HepG2 (cell line): ENCODE measurements around the gene PDCD11. TPM values are rescaled to one million over a fixed set of nuclear protein-coding genes. Genes with fewer than 3 reads are reported as not detected.
A peak's percentile ranks its signal among the peaks of the same experiment; 100 is the strongest.

Source experiments
- ARNT2 ChIP-seq: sonication (generic); formaldehyde crosslinking; IDR thresholded peaks from 2 replicates; pipeline ENCODE4 v1.8.0; 2022; ENCODE audit warnings: mild to moderate bottlenecking, low read depth, missing genetic modification reagents, moderate library complexity
- ATRX ChIP-seq: sonication (generic); formaldehyde crosslinking; IDR thresholded peaks from 2 replicates; pipeline ENCODE4 v1.4.0; 2020; ENCODE audit warnings: missing genetic modification reagents, borderline replicate concordance
- GLMP ChIP-seq: sonication (generic); formaldehyde crosslinking; IDR thresholded peaks from 2 replicates; pipeline ENCODE4 v1.9.0; 2021; ENCODE audit warnings: missing genetic modification reagents, mild to moderate bottlenecking, borderline replicate concordance
- HOMEZ ChIP-seq: IDR thresholded peaks from 2 replicates; pipeline ENCODE4 v1.6.1; 2016; ENCODE audit warnings: low read depth
- MZF1 ChIP-seq: sonication (generic); formaldehyde crosslinking; IDR thresholded peaks from 2 replicates; pipeline ENCODE4 v1.8.1; 2023; ENCODE audit warnings: mild to moderate bottlenecking, missing genetic modification reagents, borderline replicate concordance
- REPIN1 ChIP-seq: sonication (generic); formaldehyde crosslinking; IDR thresholded peaks from 2 replicates; pipeline ENCODE4 v1.8.0; 2022; ENCODE audit warnings: missing genetic modification reagents, low read depth, mild to moderate bottlenecking, borderline replicate concordance
- RFXANK ChIP-seq: IDR thresholded peaks from 2 replicates; pipeline ENCODE4 v1.6.1; 2016
- RXRB ChIP-seq: IDR thresholded peaks from 2 replicates; pipeline ENCODE4 v1.6.1; 2016; ENCODE audit warnings: borderline replicate concordance, missing genetic modification reagents, missing compliant biosample characterization
- SNAI1 ChIP-seq: sonication (generic); formaldehyde crosslinking; IDR thresholded peaks from 2 replicates; pipeline ENCODE4 v1.5.0; 2020; ENCODE audit warnings: mild to moderate bottlenecking, missing genetic modification reagents, borderline replicate concordance
- TRIM22 ChIP-seq: fragments of 450-650 bp; IDR thresholded peaks from 2 replicates; pipeline ENCODE4 v1.6.1; 2017
- ZFX ChIP-seq: sonication (generic); formaldehyde crosslinking; IDR thresholded peaks from 2 replicates; pipeline ENCODE4 v1.4.0; 2020; ENCODE audit warnings: mild to moderate bottlenecking, low read depth, missing genetic modification reagents, moderate library complexity
- ZNF142 ChIP-seq: sonication (generic); formaldehyde crosslinking; IDR thresholded peaks from 2 replicates; pipeline ENCODE4 v1.4.0; 2020; ENCODE audit warnings: missing genetic modification reagents
- ZNF543 ChIP-seq: sonication (generic); formaldehyde crosslinking; IDR thresholded peaks from 2 replicates; pipeline ENCODE4 v1.4.0; 2020; ENCODE audit warnings: mild to moderate bottlenecking, missing genetic modification reagents
- ZNF737 ChIP-seq: sonication (generic); formaldehyde crosslinking; IDR thresholded peaks from 2 replicates; pipeline ENCODE4 v1.5.0; 2020; ENCODE audit warnings: missing genetic modification reagents, mild to moderate bottlenecking, borderline replicate concordance
- ZNF770 ChIP-seq: sonication (generic); formaldehyde crosslinking; IDR thresholded peaks from 2 replicates; pipeline ENCODE4 v1.5.0; 2020; ENCODE audit warnings: mild to moderate bottlenecking, missing genetic modification reagents
- polyA plus RNA-seq, 8 experiments: library from polyadenylated mRNA; depleted of rRNA in 3 of 8; stranded (reverse) in 7 of 8; unstranded in 1 of 8; fragments of >200 nt; fragmentation: Illumina TruSeq in 4 of 8; extraction: Trizol in 4 of 8; gene quantifications; 2 replicates each; pipeline versions ENCODE4 v1.2.1 to v1.2.3, GENCODE V29; 2011 to 2016; ENCODE audit warnings: low read depth in 4 of 8, missing spikeins in 1 of 8, mixed read lengths in 1 of 8; ENCODE audit not compliant: insufficient read depth in 1 of 8
- total RNA-seq, 5 experiments: library from RNA; depleted of rRNA; stranded (reverse); fragments of >200 nt; fragmentation: Illumina TruSeq; extraction: Trizol; gene quantifications; 2 replicates each; pipeline ENCODE4 v1.2.3, GENCODE V29; 2016; ENCODE audit warnings: low read depth in 1 of 5

Gene PDCD11
- total and polyA plus RNA-seq, 2 of the 13 experiments (the other 11 are each of a cell fraction or from before 2014, with no cell fraction given) = 12.8 to 52.8 TPM

- TF ChIP-seq MZF1 (no peak), ZNF770 (CRISPR knock-in tag) (peak; percentile 94), ZNF142 (peak; percentile 50; the same call in 1 of the 2 replicates), SNAI1 (CRISPR knock-in tag) (0 out of 2 replicates have a peak, but pooled peaks have one; percentile 72), ZNF543 (CRISPR knock-in tag) (peak; percentile 74; the same call in 1 of the 2 replicates), HOMEZ (CRISPR knock-in tag) (no peak), TRIM22 (no peak), ZNF737 (CRISPR knock-in tag) (no peak), ATRX (CRISPR knock-in tag) (no peak), RXRB (CRISPR knock-in tag) (no peak), REPIN1 (CRISPR knock-in tag) (no peak), ZFX (CRISPR knock-in tag) (peak; percentile 90), GLMP (no peak), ARNT2 (peak; percentile 58; the same call in 1 of the 2 replicates), RFXANK (no peak)
These were observed 45.7 kb upstream of the PDCD11 start, which contains the start of gene PCGF6 (continued) for GRCh38 chr10:103350517-103351260.
